Liver (tissue), 9 donors: ENCODE data around the gene CCER1. TPM values are rescaled to one million over a fixed set of nuclear protein-coding genes. Genes with fewer than 3 reads are reported as not detected.

Experiments used
- DNase-seq: peaks from one replicate; pipeline ENCODE4 v3.0.0-alpha.2; 2017; ENCODE audit warnings: low spot score
- H3K27ac ChIP-seq, 2 donors: one replicate each; pipeline ENCODE4 v1.7.0; 2013; ENCODE audit warnings: inconsistent platforms in 2 of 2, low read length in 2 of 2, control low read depth in 1 of 2, low read depth in 1 of 2, mild to moderate bottlenecking in 1 of 2
- H3K27me3 ChIP-seq, 4 donors: one replicate each; pipeline versions ENCODE4 v1.6.1 to v1.7.0; 2013; ENCODE audit warnings: low read length in 3 of 4, inconsistent platforms in 1 of 4, mild to moderate bottlenecking in 1 of 4, moderate library complexity in 1 of 4; ENCODE audit not compliant: control insufficient read depth in 4 of 4, insufficient read depth in 4 of 4
- H3K36me3 ChIP-seq, 4 donors: one replicate each; pipeline versions ENCODE4 v1.6.1 to v1.7.0; 2013; ENCODE audit warnings: low read length in 3 of 4, mild to moderate bottlenecking in 3 of 4, low read depth in 1 of 4, moderate library complexity in 1 of 4; ENCODE audit not compliant: control insufficient read depth in 4 of 4, insufficient read depth in 3 of 4
- H3K4me1 ChIP-seq, 4 donors: one replicate each; pipeline versions ENCODE4 v1.6.1 to v1.7.0; 2013; ENCODE audit warnings: low read length in 3 of 4, mild to moderate bottlenecking in 3 of 4, moderate library complexity in 1 of 4; ENCODE audit not compliant: control insufficient read depth in 4 of 4, insufficient read depth in 4 of 4
- H3K4me3 ChIP-seq, 3 donors: one replicate each; pipeline versions ENCODE4 v1.6.1 to v1.7.0; 2013; ENCODE audit warnings: low read length in 3 of 3, control low read depth in 1 of 3, low read depth in 1 of 3, mild to moderate bottlenecking in 1 of 3
- H3K9ac ChIP-seq, 2 donors: one replicate each; pipeline ENCODE4 v1.7.0; 2013; ENCODE audit warnings: low read length in 2 of 2, mild to moderate bottlenecking in 2 of 2, moderate library complexity in 2 of 2, control low read depth in 1 of 2, low read depth in 1 of 2
- H3K9me3 ChIP-seq, 4 donors: one replicate each; pipeline versions ENCODE4 v1.6.1 to v1.7.0; 2013; ENCODE audit warnings: low read length in 3 of 4; ENCODE audit not compliant: control insufficient read depth in 4 of 4
- ATF3 ChIP-seq: IDR thresholded peaks from 2 replicates; pipeline ENCODE4 v1.6.1; 2016; ENCODE audit warnings: antibody characterized with exemption
- EGR1 ChIP-seq, 2 donors: IDR thresholded peaks; 2 replicates each; pipeline ENCODE4 v1.6.1; 2016 to 2018; ENCODE audit warnings: antibody characterized with exemption in 2 of 2, low read depth in 2 of 2
- FOXA1 ChIP-seq: IDR thresholded peaks from 2 replicates; pipeline ENCODE4 v1.6.1; 2016; ENCODE audit warnings: antibody characterized with exemption
- FOXA2 ChIP-seq: IDR thresholded peaks from 2 replicates; pipeline ENCODE4 v1.6.1; 2016; ENCODE audit warnings: antibody characterized with exemption
- GABPA ChIP-seq, 2 donors: IDR thresholded peaks in 1 of 2; conservative IDR thresholded peaks in 1 of 2; 2 replicates each; pipeline ENCODE4 v1.6.1; 2016; ENCODE audit warnings: antibody characterized with exemption in 2 of 2, mild to moderate bottlenecking in 1 of 2, moderate library complexity in 1 of 2
- HNF4A ChIP-seq, 2 donors: conservative IDR thresholded peaks; 2 replicates each; pipeline ENCODE4 v1.6.1; 2016; ENCODE audit warnings: antibody characterized with exemption in 2 of 2, mild to moderate bottlenecking in 2 of 2
- HNF4G ChIP-seq: IDR thresholded peaks from 2 replicates; pipeline ENCODE4 v1.6.1; 2016; ENCODE audit warnings: antibody characterized with exemption
- JUND ChIP-seq, 2 donors: IDR thresholded peaks; 2 replicates each; pipeline ENCODE4 v1.6.1; 2016; ENCODE audit warnings: antibody characterized with exemption in 2 of 2
- NR2F2 ChIP-seq: IDR thresholded peaks from 2 replicates; pipeline ENCODE4 v1.6.1; 2016; ENCODE audit warnings: antibody characterized with exemption
- RAD21 ChIP-seq, 2 donors: IDR thresholded peaks; 2 replicates each; pipeline ENCODE4 v1.6.1; 2016; ENCODE audit warnings: antibody characterized with exemption in 2 of 2, mild to moderate bottlenecking in 2 of 2
- RXRA ChIP-seq, 2 donors: IDR thresholded peaks; 2 replicates each; pipeline ENCODE4 v1.6.1; 2017 to 2018; ENCODE audit warnings: antibody characterized with exemption in 2 of 2, mild to moderate bottlenecking in 1 of 2
- SP1 ChIP-seq: IDR thresholded peaks from 2 replicates; pipeline ENCODE4 v1.6.1; 2018; ENCODE audit warnings: antibody characterized with exemption, mild to moderate bottlenecking
- TAF1 ChIP-seq: conservative IDR thresholded peaks from 2 replicates; pipeline ENCODE4 v1.6.1; 2016; ENCODE audit warnings: antibody characterized with exemption, mild to moderate bottlenecking
- YY1 ChIP-seq: IDR thresholded peaks from 2 replicates; pipeline ENCODE4 v1.6.1; 2016; ENCODE audit warnings: antibody characterized with exemption, mild to moderate bottlenecking
- ZBTB33 ChIP-seq: IDR thresholded peaks from 2 replicates; pipeline ENCODE4 v1.6.1; 2016; ENCODE audit warnings: antibody characterized with exemption
- WGBS: extraction: QIAGEN DNeasy Blood & Tissue Kit; methylation state at CpG from one replicate; pipeline ENCODE4 v1.1.7; 2013; 5-methylcytosine and 5-hydroxymethylcytosine counted together
- polyA plus RNA-seq, 2 donors: library from polyadenylated mRNA; stranded (reverse) in 1 of 2; unstranded in 1 of 2; fragments of 200-250 nt in 1 of 2; fragments of >200 nt in 1 of 2; fragmentation: Nextera tagmentation in 1 of 2; extraction: Ambion mirVana in 1 of 2; gene quantifications; one replicate each; pipeline versions ENCODE4 v1.2.1 to v1.2.3, GENCODE V29; 2013 to 2015
- total RNA-seq, 2 donors: library from RNA; depleted of rRNA; stranded (reverse); fragments of >200 nt; gene quantifications; one replicate each; pipeline ENCODE4 v1.2.3, GENCODE V29; 2014
- TF ChIP-seq, protein P1 (sequence below): IDR thresholded peaks from 2 replicates; pipeline ENCODE4 v1.6.1; 2016; ENCODE audit warnings: antibody characterized with exemption, mild to moderate bottlenecking
- TF ChIP-seq, protein P2 (sequence below): fragments of 150-350 bp; IDR thresholded peaks from 2 replicates; pipeline ENCODE4 v1.5.1; 2017; ENCODE audit warnings: improper control_type of control experiment, low read depth, low read length; ENCODE audit not compliant: missing input control
- TF ChIP-seq, protein P3 (sequence below): IDR thresholded peaks from 2 replicates; pipeline ENCODE4 v1.6.1; 2016; ENCODE audit warnings: antibody characterized with exemption
- donor health status: healthy.
- donor health status: healthy.
- donor health status: healthy.
- donor health status: healthy.
- donor health status: healthy.

CCER1 gene
- total and polyA plus RNA-seq, 4 donors: not detected

- DNase-seq: no peak
- WGBS: 10% methylated on average over 4 of the region's 4 CpGs
- Histone ChIP-seq H3K27me3 (no peaks in the 10 kb centered on the region), H3K9me3 (no peaks in the 10 kb centered on the region), H3K36me3 (no peaks in the 10 kb centered on the region), H3K4me1 (no peaks in the 10 kb centered on the region), H3K4me3 (no peak overlapping the region), H3K9ac (no peak overlapping the region), H3K27ac (no peak overlapping the region)
- TF ChIP-seq RAD21 (IDR thresholded peaks at IDR 0.05) (peak; percentile 76 to 85), SP1 (no peak), HNF4A (conservative IDR thresholded peaks at IDR 0.05) (peak in 1 of 2 donors; percentile 23), ATF3 (no peak), GABPA (IDR thresholded peaks at IDR 0.05 in 1 of 2, conservative IDR thresholded peaks at IDR 0.05 in 1 of 2) (no peak), ZBTB33 (no peak), RXRA (IDR thresholded peaks at IDR 0.05) (no peak), HNF4G (no peak), YY1 (no peak), JUND (IDR thresholded peaks at IDR 0.05) (no peak), FOXA2 (no peak), EGR1 (IDR thresholded peaks at IDR 0.05; ENCODE audit: low read depth in 2 of 2) (no peak), TAF1 (no peak), FOXA1 (no peak), NR2F2 (no peak)
- TF ChIP-seq, protein P1, sequence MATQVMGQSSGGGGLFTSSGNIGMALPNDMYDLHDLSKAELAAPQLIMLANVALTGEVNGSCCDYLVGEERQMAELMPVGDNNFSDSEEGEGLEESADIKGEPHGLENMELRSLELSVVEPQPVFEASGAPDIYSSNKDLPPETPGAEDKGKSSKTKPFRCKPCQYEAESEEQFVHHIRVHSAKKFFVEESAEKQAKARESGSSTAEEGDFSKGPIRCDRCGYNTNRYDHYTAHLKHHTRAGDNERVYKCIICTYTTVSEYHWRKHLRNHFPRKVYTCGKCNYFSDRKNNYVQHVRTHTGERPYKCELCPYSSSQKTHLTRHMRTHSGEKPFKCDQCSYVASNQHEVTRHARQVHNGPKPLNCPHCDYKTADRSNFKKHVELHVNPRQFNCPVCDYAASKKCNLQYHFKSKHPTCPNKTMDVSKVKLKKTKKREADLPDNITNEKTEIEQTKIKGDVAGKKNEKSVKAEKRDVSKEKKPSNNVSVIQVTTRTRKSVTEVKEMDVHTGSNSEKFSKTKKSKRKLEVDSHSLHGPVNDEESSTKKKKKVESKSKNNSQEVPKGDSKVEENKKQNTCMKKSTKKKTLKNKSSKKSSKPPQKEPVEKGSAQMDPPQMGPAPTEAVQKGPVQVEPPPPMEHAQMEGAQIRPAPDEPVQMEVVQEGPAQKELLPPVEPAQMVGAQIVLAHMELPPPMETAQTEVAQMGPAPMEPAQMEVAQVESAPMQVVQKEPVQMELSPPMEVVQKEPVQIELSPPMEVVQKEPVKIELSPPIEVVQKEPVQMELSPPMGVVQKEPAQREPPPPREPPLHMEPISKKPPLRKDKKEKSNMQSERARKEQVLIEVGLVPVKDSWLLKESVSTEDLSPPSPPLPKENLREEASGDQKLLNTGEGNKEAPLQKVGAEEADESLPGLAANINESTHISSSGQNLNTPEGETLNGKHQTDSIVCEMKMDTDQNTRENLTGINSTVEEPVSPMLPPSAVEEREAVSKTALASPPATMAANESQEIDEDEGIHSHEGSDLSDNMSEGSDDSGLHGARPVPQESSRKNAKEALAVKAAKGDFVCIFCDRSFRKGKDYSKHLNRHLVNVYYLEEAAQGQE: no peak
- TF ChIP-seq, protein P2, sequence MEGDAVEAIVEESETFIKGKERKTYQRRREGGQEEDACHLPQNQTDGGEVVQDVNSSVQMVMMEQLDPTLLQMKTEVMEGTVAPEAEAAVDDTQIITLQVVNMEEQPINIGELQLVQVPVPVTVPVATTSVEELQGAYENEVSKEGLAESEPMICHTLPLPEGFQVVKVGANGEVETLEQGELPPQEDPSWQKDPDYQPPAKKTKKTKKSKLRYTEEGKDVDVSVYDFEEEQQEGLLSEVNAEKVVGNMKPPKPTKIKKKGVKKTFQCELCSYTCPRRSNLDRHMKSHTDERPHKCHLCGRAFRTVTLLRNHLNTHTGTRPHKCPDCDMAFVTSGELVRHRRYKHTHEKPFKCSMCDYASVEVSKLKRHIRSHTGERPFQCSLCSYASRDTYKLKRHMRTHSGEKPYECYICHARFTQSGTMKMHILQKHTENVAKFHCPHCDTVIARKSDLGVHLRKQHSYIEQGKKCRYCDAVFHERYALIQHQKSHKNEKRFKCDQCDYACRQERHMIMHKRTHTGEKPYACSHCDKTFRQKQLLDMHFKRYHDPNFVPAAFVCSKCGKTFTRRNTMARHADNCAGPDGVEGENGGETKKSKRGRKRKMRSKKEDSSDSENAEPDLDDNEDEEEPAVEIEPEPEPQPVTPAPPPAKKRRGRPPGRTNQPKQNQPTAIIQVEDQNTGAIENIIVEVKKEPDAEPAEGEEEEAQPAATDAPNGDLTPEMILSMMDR: peak; percentile 67
- TF ChIP-seq, protein P3, sequence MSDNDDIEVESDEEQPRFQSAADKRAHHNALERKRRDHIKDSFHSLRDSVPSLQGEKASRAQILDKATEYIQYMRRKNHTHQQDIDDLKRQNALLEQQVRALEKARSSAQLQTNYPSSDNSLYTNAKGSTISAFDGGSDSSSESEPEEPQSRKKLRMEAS: no peak
Measured at GRCh38 chr12:90959538-90960139, 4.7 kb upstream of the CCER1 start.
